ENCODE measurements around the gene NSRP1.
"Not testable (repeated sequence)": the region's sequence is repeated elsewhere in the genome, so short reads cannot be mapped to it uniquely, and the experiment has no call there.

The NSRP1 gene

GRCh38 chr17:30086896-30087295 is 29.7 kb upstream of the NSRP1 start:
- DNase-seq (ENCODE audit: low read depth), result no peak

GRCh38 chr17:30087431-30087830 is 29.2 kb upstream of the NSRP1 start:
- DNase-seq (ENCODE audit: low read depth); H3K4me3 ChIP-seq (ENCODE audit: control insufficient read depth, low read depth, low read length): not testable (repeated sequence)

More at GRCh38 chr17:30086896-30087295, 29.7 kb upstream of the NSRP1 start:
- H3K4me3 ChIP-seq (ENCODE audit: control insufficient read depth, low read depth, low read length), result no peak overlapping the region
- TF ChIP-seq CTCF (IDR thresholded peaks at IDR 0.05; ENCODE audit: control insufficient read depth, insufficient read depth, low read depth, low read length, missing control alignments), result no peak

GRCh38 chr17:30091121-30091670 is 25.4 kb upstream of the NSRP1 start:
- TF ChIP-seq CTCF (IDR thresholded peaks at IDR 0.05; ENCODE audit: control insufficient read depth, insufficient read depth, low read depth, low read length, missing control alignments), result no peak
- DNase-seq (ENCODE audit: low read depth), result no peak
- H3K4me3 ChIP-seq (ENCODE audit: control insufficient read depth, low read depth, low read length), result no peak overlapping the region

GRCh38 chr17:30091771-30092170 is 24.8 kb upstream of the NSRP1 start:
- H3K4me3 ChIP-seq (ENCODE audit: control insufficient read depth, low read depth, low read length), result no peak overlapping the region
- peak; percentile 59 for DNase-seq (ENCODE audit: low read depth)

GRCh38 chr17:30092886-30093285 is 23.7 kb upstream of the NSRP1 start:
- DNase-seq (ENCODE audit: low read depth), result no peak
- no peak overlapping the region for H3K4me3 ChIP-seq (ENCODE audit: control insufficient read depth, low read depth, low read length)
- TF ChIP-seq CTCF (IDR thresholded peaks at IDR 0.05; ENCODE audit: control insufficient read depth, insufficient read depth, low read depth, low read length, missing control alignments), result no peak

More at GRCh38 chr17:30091771-30092170, 24.8 kb upstream of the NSRP1 start:
- TF ChIP-seq CTCF (IDR thresholded peaks at IDR 0.05; ENCODE audit: control insufficient read depth, insufficient read depth, low read depth, low read length, missing control alignments), result no peak

GRCh38 chr17:30093463-30094147 is 23.0 kb upstream of the NSRP1 start:
- TF ChIP-seq CTCF (IDR thresholded peaks at IDR 0.05; ENCODE audit: control insufficient read depth, insufficient read depth, low read depth, low read length, missing control alignments), result peak; percentile 74
- DNase-seq (ENCODE audit: low read depth), result no peak
- H3K4me3 ChIP-seq (ENCODE audit: control insufficient read depth, low read depth, low read length), result no peak overlapping the region

- no peak overlapping the region for H3K4me3 ChIP-seq (ENCODE audit: control insufficient read depth, low read depth, low read length)
- peak; percentile 49 for DNase-seq (ENCODE audit: low read depth)
- TF ChIP-seq CTCF (IDR thresholded peaks at IDR 0.05; ENCODE audit: control insufficient read depth, insufficient read depth, low read depth, low read length, missing control alignments), result peak; percentile 57
Measured at GRCh38 chr17:30095507-30096244, 20.9 kb upstream of the NSRP1 start.

All from AG09309 (cell line).